Stimulated activated CD8-positive, alpha-beta memory T cell treated with anti-CD3 and anti-CD28 coated beads, Interleukin-12 subunit alpha, Interleukin-12 subunit beta, amount 100 ng/mL, for 24 hours (primary cell): ENCODE measurements around the gene HCAR2.
"Not testable (repeated sequence)": the region's sequence is repeated elsewhere in the genome, so short reads cannot be mapped to it uniquely, and the experiment has no call there.

Source experiments
- DNase-seq: peaks from one replicate; pipeline ENCODE4 v3.0.0-alpha.2; 2020; ENCODE audit errors: extremely low read depth

Gene HCAR2

GRCh38 chr12:122716658-122717057, 13.5 kb upstream of the HCAR2 start, which contains the start of gene HCAR3:
HCAR3 (minus strand) TSS chr12:122716811; CDS start chr12:122716737, 74 bp downstream.
- not testable (repeated sequence) for DNase-seq

GRCh38 chr12:122715211-122715610, 12.1 kb upstream of the HCAR2 start:
- not testable (repeated sequence) for DNase-seq

- not testable (repeated sequence) for DNase-seq
These were observed 10.5 kb upstream of the HCAR2 start for GRCh38 chr12:122713491-122714188.

- not testable (repeated sequence) for DNase-seq
These were observed 8.1 kb upstream of the HCAR2 start for GRCh38 chr12:122711266-122711665.

- DNase-seq = not testable (repeated sequence)
These were observed 7.2 kb upstream of the HCAR2 start for GRCh38 chr12:122710341-122710740.

GRCh38 chr12:122709287-122709686, 6.1 kb upstream of the HCAR2 start:
- not testable (repeated sequence) for DNase-seq

- DNase-seq = not testable (repeated sequence)
These were observed 684 bp upstream of the HCAR2 start for GRCh38 chr12:122703841-122704240.

- not testable (repeated sequence) for DNase-seq
These were observed 1.7 kb downstream of the HCAR2 start for GRCh38 chr12:122701481-122701880.

- DNase-seq = not testable (repeated sequence)
These were observed 3.0 kb downstream of the HCAR2 start for GRCh38 chr12:122700038-122700710.

- not testable (repeated sequence) for DNase-seq
These were observed 6.2 kb downstream of the HCAR2 start for GRCh38 chr12:122696922-122697321.

- DNase-seq = no peak
These were observed 11.6 kb downstream of the HCAR2 start for GRCh38 chr12:122691566-122691965.

GRCh38 chr12:122688291-122688690, 14.9 kb downstream of the HCAR2 start:
- no peak for DNase-seq

- no peak for DNase-seq
These were observed 16.1 kb downstream of the HCAR2 start for GRCh38 chr12:122687086-122687485.

GRCh38 chr12:122686538-122686937, 16.6 kb downstream of the HCAR2 start:
- no peak for DNase-seq

- DNase-seq = no peak
These were observed 18.8 kb downstream of the HCAR2 start for GRCh38 chr12:122684297-122684813.

GRCh38 chr12:122681814-122682213, 21.3 kb downstream of the HCAR2 start:
- DNase-seq = no peak

- not testable (repeated sequence) for DNase-seq
These were observed 22.2 kb downstream of the HCAR2 start for GRCh38 chr12:122680989-122681388.

- not testable (repeated sequence) for DNase-seq
These were observed 26.4 kb downstream of the HCAR2 start for GRCh38 chr12:122676781-122677180.

GRCh38 chr12:122676015-122676414, 27.1 kb downstream of the HCAR2 start:
- DNase-seq = not testable (repeated sequence)

GRCh38 chr12:122672515-122672914, 30.6 kb downstream of the HCAR2 start:
- no peak for DNase-seq

- DNase-seq = no peak
These were observed 33.6 kb downstream of the HCAR2 start for GRCh38 chr12:122669397-122670070.

GRCh38 chr12:122668268-122668667, 34.9 kb downstream of the HCAR2 start:
- no peak for DNase-seq
